Omental fat pad (tissue), 4 donors: ENCODE results near the gene PRTFDC1. TPM values are rescaled to one million over a fixed set of nuclear protein-coding genes. Genes with fewer than 3 reads are reported as not detected.

Source experiments
- ATAC-seq: fragments of 150-250 bp; one replicate; pipeline ENCODE4 v1.9.1; 2016; ENCODE audit warnings: mild to moderate bottlenecking, moderate library complexity; ENCODE audit not compliant: low FRiP score
- DNase-seq: peaks from one replicate; pipeline ENCODE4 v3.0.0-alpha.2; 2019; ENCODE audit warnings: low spot score
- CTCF ChIP-seq, 3 donors: fragments of 450-650 bp; IDR thresholded peaks; one replicate each; pipeline ENCODE4 v1.5.1; 2016 to 2017; ENCODE audit warnings: antibody characterized with exemption in 3 of 3, mild to moderate bottlenecking in 3 of 3, moderate library complexity in 2 of 3
- total RNA-seq, 4 donors: library from RNA; depleted of rRNA; stranded (reverse); fragments of >200 nt; gene quantifications; one replicate each; pipeline ENCODE4 v1.1.0, GENCODE V29; 2016

Gene PRTFDC1
- total RNA-seq, 4 donors from 2014 or later = 1.4 to 5.4 (median 2.5) TPM

- no peak for DNase-seq
- no peak for ATAC-seq
- no peak for TF ChIP-seq CTCF (IDR thresholded peaks at IDR 0.05)
Observed at GRCh38 chr10:24968349-24968748, 15.9 kb upstream of the PRTFDC1 start.

GRCh38 chr10:24966962-24967481 lies 14.6 kb upstream of the PRTFDC1 start:
- no peak for DNase-seq
- ATAC-seq = no peak
- no peak for TF ChIP-seq CTCF (IDR thresholded peaks at IDR 0.05)

GRCh38 chr10:24965051-24965450 lies 12.6 kb upstream of the PRTFDC1 start:
- no peak for TF ChIP-seq CTCF (IDR thresholded peaks at IDR 0.05)
- ATAC-seq = no peak
- no peak for DNase-seq

GRCh38 chr10:24963521-24964041 lies 11.2 kb upstream of the PRTFDC1 start:
- ATAC-seq (no peak), DNase-seq (no peak)
- no peak for TF ChIP-seq CTCF (IDR thresholded peaks at IDR 0.05)

- TF ChIP-seq CTCF (IDR thresholded peaks at IDR 0.05) = no peak
- DNase-seq (no peak), ATAC-seq (no peak)
Observed at GRCh38 chr10:24962995-24963394, 10.6 kb upstream of the PRTFDC1 start.

GRCh38 chr10:24961582-24961981 lies 9.2 kb upstream of the PRTFDC1 start:
- ATAC-seq = no peak
- no peak for TF ChIP-seq CTCF (IDR thresholded peaks at IDR 0.05)
- DNase-seq = no peak

- ATAC-seq = no peak
- no peak for TF ChIP-seq CTCF (IDR thresholded peaks at IDR 0.05)
Observed at GRCh38 chr10:24959382-24959730, 7.0 kb upstream of the PRTFDC1 start.

More at GRCh38 chr10:24959382-24959730, 7.0 kb upstream of the PRTFDC1 start:
- no peak for DNase-seq
